Subcutaneous adipose tissue (tissue), 4 donors: ENCODE results near the gene WNK1. TPM values are rescaled to one million over a fixed set of nuclear protein-coding genes. Genes with fewer than 3 reads are reported as not detected.

Experiments
- total RNA-seq, 4 donors: library from RNA; depleted of rRNA; stranded (reverse); fragments of >200 nt; gene quantifications; one replicate each; pipeline ENCODE4 v1.1.0, GENCODE V29; 2016
- TF ChIP-seq, protein P1 (sequence below): fragments of 450-650 bp; IDR thresholded peaks from one replicate; pipeline ENCODE4 v1.5.1; 2016; ENCODE audit warnings: low read depth, mild to moderate bottlenecking, control low read depth, antibody characterized with exemption, moderate library complexity

WNK1 gene
- total RNA-seq, 4 donors from 2014 or later = 208 to 631 (median 301) TPM

DNA sequence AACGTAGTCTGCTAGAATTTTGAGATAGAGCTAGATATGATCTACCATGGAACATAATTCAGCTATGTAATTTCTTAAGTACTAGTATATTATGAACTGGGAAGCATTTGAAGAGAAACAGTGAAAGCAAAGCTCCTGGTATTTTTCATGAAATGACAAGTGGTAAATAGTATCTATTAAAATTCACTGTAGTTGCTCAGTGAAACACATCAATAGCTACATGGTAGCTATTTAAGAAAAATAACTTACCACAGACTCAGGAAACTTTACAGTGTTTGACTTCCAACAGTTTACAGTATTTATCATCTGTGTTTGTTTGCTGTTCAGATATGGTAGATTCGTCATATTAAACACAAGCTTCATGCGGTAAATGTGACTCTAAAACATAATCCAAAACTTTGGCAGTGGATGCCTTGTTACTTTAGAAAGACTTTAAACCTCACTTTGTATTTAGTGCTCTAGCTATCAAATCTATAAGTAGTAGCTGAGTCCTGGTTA is 25.2 kb downstream of the WNK1 start:
- TF ChIP-seq, protein P1, sequence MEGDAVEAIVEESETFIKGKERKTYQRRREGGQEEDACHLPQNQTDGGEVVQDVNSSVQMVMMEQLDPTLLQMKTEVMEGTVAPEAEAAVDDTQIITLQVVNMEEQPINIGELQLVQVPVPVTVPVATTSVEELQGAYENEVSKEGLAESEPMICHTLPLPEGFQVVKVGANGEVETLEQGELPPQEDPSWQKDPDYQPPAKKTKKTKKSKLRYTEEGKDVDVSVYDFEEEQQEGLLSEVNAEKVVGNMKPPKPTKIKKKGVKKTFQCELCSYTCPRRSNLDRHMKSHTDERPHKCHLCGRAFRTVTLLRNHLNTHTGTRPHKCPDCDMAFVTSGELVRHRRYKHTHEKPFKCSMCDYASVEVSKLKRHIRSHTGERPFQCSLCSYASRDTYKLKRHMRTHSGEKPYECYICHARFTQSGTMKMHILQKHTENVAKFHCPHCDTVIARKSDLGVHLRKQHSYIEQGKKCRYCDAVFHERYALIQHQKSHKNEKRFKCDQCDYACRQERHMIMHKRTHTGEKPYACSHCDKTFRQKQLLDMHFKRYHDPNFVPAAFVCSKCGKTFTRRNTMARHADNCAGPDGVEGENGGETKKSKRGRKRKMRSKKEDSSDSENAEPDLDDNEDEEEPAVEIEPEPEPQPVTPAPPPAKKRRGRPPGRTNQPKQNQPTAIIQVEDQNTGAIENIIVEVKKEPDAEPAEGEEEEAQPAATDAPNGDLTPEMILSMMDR = no peak

DNA sequence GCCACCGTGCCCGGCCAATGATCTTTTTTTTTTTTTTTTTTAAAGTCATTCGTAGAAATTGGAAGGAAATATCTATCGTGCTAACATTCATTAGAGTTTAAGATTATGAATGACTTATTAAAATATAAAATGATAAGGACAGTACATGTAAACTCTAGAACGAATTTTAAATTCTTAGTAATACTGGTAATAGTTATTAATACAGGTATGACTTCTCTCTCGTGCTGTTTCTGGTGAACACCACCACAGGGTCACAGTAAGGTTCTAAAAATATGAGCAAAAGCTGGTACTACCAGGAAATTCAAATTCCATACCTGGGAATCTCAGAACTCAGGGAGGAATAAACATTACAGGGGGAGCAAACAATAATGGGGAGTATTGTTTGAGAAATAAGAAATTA is 26.2 kb downstream of the WNK1 start:
- TF ChIP-seq, protein P1 = no peak

DNA sequence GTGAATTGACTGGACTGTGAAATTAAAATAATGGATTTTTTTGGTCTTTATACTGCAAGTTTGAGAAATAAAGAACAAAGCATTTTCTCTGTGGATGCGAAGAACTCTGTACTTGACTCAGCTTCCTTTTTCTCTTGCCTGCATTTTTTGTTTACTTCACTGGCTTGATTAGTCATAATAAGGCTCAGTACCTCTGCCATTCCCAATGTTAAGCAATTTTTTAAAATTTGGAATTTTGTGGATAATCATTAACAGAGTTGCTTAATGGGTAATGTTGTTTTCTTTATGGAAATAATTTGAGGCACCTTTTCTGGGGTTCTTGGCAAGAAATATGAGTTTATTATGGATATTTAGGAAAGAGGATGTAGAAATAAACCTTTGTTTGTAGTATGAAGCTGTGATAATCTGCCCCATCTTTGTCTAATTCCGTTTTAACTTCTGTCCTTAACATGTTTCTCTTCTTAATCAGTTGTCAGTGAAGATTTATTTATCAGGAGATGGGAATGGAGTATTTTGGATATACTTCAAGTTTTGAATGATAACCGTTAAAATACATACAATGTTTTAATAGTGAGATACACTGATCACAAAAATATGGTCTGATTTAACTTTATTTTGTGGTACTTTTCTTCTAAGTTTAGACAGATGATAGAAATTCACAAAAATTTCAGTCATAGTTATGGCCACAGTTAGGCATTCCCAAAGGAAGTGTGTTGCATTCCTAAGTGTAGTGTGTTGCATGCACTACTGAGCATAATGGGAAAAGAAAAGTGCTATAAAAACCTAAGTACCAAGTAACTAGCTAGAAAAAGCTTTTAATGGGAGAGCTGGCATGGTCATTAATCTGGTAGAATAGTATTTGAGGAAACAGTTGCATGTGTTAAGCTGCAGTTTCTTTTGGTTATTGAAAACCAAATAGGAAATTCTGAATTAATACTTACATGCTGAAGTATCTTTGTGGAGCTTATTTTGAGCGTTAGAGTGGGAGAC is 27.7 kb downstream of the WNK1 start:
- TF ChIP-seq, protein P1 = no peak

DNA sequence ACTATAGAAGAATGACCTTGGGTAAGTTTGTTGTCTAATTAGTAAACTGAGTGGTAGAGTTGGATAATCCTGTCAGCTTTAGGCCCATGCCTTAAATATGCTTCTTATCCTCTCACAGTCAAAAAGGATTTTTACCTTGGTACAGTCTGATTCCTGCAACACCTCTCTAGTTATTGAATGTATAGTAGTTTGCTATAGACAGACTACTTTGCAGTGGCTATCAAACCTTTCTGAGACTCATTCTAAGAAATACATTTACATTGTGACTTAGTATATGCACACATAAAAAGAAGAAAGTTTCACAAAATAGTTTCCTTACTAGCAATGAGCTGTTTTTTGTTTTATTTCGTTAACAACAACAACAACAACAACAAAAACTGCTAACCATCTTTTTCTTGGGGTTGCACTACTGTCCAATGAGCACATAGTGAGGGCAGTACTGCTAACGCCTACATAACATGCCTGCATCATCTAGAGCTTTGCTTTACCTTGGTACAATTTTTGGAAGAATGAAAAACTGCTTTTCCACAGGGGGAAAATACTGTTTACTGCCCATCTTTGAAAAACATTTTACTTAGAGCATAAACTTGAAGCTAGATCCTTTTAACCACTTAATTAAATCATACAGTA is 28.5 kb downstream of the WNK1 start:
- TF ChIP-seq, protein P1 = no peak

DNA sequence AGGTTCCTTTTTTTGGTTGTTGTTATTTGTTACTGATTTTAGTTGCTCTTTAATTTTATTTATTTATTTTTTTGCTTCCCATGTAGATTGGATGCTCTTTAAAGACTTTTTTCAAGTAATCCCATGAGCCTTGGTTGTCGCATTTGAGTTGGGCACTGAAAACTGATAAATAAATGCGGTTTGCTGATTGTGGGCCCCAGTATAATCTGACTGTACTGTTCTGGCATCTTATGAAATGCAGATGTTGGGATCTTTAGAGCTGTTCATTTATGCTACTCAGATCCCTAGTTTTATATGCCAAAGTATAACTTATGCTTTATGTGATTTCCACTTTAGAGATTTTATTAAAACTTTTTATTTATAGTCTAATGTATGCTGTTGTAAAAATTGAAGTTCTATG is 33.3 kb downstream of the WNK1 start:
- TF ChIP-seq, protein P1 = no peak

DNA sequence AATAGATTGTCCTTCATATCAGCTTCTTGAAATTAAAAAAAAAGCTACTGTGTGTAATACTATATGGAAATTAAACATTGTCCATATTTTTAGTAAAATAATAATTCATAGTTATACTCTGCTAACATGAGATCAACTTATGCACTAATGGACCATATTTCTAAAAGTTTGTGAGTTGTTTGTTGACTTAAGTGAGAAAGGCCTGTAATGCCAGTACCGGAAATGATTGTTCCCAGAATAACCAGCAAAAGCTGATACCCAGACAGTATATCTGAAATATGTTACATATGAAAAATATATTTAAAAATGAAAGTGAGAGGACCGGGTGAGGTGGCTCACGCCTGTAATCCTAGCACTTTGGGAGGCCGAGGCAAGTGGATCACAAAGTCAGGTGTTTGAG is 35.9 kb downstream of the WNK1 start:
- TF ChIP-seq, protein P1 = no peak

DNA sequence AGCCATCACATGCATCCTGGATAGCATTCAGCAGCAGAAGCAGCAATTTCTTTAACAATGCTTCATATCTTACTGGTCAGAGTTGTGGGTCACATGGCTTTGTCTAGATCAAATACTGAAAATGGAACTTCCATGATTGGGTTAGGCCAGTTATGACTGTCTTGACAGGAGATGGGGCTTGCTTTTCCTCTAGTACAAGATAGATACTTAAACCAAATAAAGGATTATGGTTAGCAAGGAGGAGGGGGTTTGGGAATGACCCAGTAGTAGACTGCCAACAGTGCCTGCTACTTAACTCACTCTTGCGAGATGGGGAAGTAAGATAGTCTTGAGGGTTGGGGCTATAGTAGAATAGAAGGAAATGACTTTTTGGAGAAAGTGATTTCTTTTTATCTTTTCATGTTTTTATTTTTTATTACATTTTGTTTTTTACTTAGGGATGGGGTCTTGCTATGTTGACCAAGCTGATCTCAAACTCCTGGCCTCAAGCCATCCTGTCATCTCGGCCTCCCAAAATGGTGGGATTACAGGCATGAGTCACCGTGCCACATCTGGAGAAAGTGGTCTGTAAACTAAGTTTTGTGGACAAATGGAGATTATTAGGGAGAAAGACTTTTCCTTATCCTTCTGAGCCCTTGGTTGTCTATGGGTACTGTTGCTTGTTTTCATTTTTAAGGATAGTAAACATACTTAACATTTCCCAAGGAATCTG is 37.6 kb downstream of the WNK1 start:
- TF ChIP-seq, protein P1 = no peak
